H9 (cell line): Measurements from ENCODE around the gene CYBA. TPM values are rescaled to one million over a fixed set of nuclear protein-coding genes. Genes with fewer than 3 reads are reported as not detected.

Experiments
- DNase-seq: peaks from one replicate; pipeline ENCODE4 v3.0.0-alpha.2; 2017
- H2AFZ ChIP-seq: one replicate; pipeline ENCODE4 v1.6.1; 2013; ENCODE audit warnings: mild to moderate bottlenecking, low read length, control low read depth, moderate library complexity
- H2AK5ac ChIP-seq: 2 replicates; pipeline ENCODE4 v1.6.1; 2013; ENCODE audit warnings: low read length, control low read depth, mixed read lengths; ENCODE audit not compliant: insufficient read length
- H2BK120ac ChIP-seq: one replicate; pipeline ENCODE4 v1.6.1; 2013; ENCODE audit warnings: low read depth, mild to moderate bottlenecking, low read length, control low read depth, inconsistent platforms; ENCODE audit not compliant: poor library complexity, severe bottlenecking
- H2BK12ac ChIP-seq: 2 replicates; pipeline ENCODE4 v1.6.1; 2013; ENCODE audit warnings: low read length, control low read depth, mixed read lengths, low read depth; ENCODE audit not compliant: insufficient read length
- H2BK15ac ChIP-seq: 2 replicates; pipeline ENCODE4 v1.6.1; 2013; ENCODE audit warnings: low read depth, low read length, control low read depth
- H2BK20ac ChIP-seq: one replicate; pipeline ENCODE4 v1.6.1; 2013; ENCODE audit warnings: low read depth, mild to moderate bottlenecking, low read length, control low read depth, inconsistent platforms; ENCODE audit not compliant: poor library complexity, severe bottlenecking
- H2BK5ac ChIP-seq: 2 replicates; pipeline ENCODE4 v1.6.1; 2013; ENCODE audit warnings: low read length, control low read depth, mixed read lengths; ENCODE audit not compliant: insufficient read length
- H3K14ac ChIP-seq: 2 replicates; pipeline ENCODE4 v1.6.1; 2013; ENCODE audit warnings: low read length, control low read depth; ENCODE audit not compliant: insufficient read depth
- H3K18ac ChIP-seq: 2 replicates; pipeline ENCODE4 v1.6.1; 2013; ENCODE audit warnings: low read depth, mild to moderate bottlenecking, mixed read lengths, low read length, control low read depth; ENCODE audit not compliant: insufficient read length
- H3K23ac ChIP-seq: 2 replicates; pipeline ENCODE4 v1.6.1; 2013; ENCODE audit warnings: low read length, control low read depth, mixed read lengths, low read depth; ENCODE audit not compliant: insufficient read length
- H3K23me2 ChIP-seq: 2 replicates; pipeline ENCODE4 v1.6.1; 2013; ENCODE audit warnings: low read depth, mild to moderate bottlenecking, mixed read lengths, low read length, control low read depth; ENCODE audit not compliant: insufficient read length, poor library complexity, severe bottlenecking
- H3K27ac ChIP-seq: 2 replicates; pipeline ENCODE4 v1.5.1; 2013; ENCODE audit warnings: low read length, control low read depth, mixed read lengths, low read depth; ENCODE audit not compliant: insufficient read length
- H3K27me3 ChIP-seq: 2 replicates; pipeline ENCODE4 v1.6.1; 2013; ENCODE audit warnings: low read length, control low read depth, inconsistent platforms; ENCODE audit not compliant: insufficient read depth
- H3K4ac ChIP-seq: 2 replicates; pipeline ENCODE4 v1.6.1; 2013; ENCODE audit warnings: low read depth, mild to moderate bottlenecking, control low read depth, inconsistent platforms, low read length, moderate library complexity
- H3K4me1 ChIP-seq: 2 replicates; pipeline ENCODE4 v1.6.1; 2013; ENCODE audit warnings: low read length, control low read depth, inconsistent platforms; ENCODE audit not compliant: insufficient read depth
- H3K4me2 ChIP-seq: 2 replicates; pipeline ENCODE4 v1.6.1; 2013; ENCODE audit warnings: low read length, control low read depth, mixed read lengths; ENCODE audit not compliant: insufficient read length, insufficient read depth
- H3K56ac ChIP-seq: 2 replicates; pipeline ENCODE4 v1.6.1; 2013; ENCODE audit warnings: low read depth, mild to moderate bottlenecking, mixed read lengths, low read length, control low read depth; ENCODE audit not compliant: insufficient read length
- H3K79me1 ChIP-seq: 2 replicates; pipeline ENCODE4 v1.6.1; 2013; ENCODE audit warnings: low read depth, mild to moderate bottlenecking, moderate library complexity, low read length, control low read depth, inconsistent platforms; ENCODE audit not compliant: insufficient read depth, poor library complexity, severe bottlenecking
- H3K79me2 ChIP-seq: 2 replicates; pipeline ENCODE4 v1.6.1; 2013; ENCODE audit warnings: low read length, control low read depth, inconsistent platforms; ENCODE audit not compliant: insufficient read depth
- H3K9ac ChIP-seq: 2 replicates; pipeline ENCODE4 v1.6.1; 2013; ENCODE audit warnings: low read length, control low read depth, mixed read lengths; ENCODE audit not compliant: insufficient read length; ENCODE audit errors: extremely low read depth
- H3K9me3 ChIP-seq: one replicate; pipeline ENCODE4 v1.6.1; 2013; ENCODE audit warnings: low read depth, low read length, inconsistent platforms; ENCODE audit not compliant: control insufficient read depth
- H3T11ph ChIP-seq: one replicate; pipeline ENCODE4 v1.6.1; 2013; ENCODE audit warnings: mild to moderate bottlenecking, low read length, control low read depth, inconsistent platforms
- H4K20me1 ChIP-seq: one replicate; pipeline ENCODE4 v1.6.1; 2013; ENCODE audit not compliant: control insufficient read depth, insufficient read length, insufficient read depth
- H4K5ac ChIP-seq: 2 replicates; pipeline ENCODE4 v1.6.1; 2013; ENCODE audit warnings: low read depth, mild to moderate bottlenecking, mixed read lengths, low read length, control low read depth; ENCODE audit not compliant: insufficient read length
- H4K8ac ChIP-seq: replicated peaks from 2 replicates; pipeline ENCODE4 v1.6.1; 2013; ENCODE audit warnings: low read length, control low read depth, mixed read lengths, low read depth; ENCODE audit not compliant: insufficient read length
- H4K91ac ChIP-seq: 2 replicates; pipeline ENCODE4 v1.6.1; 2013; ENCODE audit warnings: low read depth, mild to moderate bottlenecking, moderate library complexity, mixed read lengths, low read length, control low read depth; ENCODE audit not compliant: insufficient read length
- H3K27ac Mint-ChIP-seq, 3 experiments: 2 replicates in 2 of 3; 3 replicates in 1 of 3; pipeline ENCODE4 v1.8.0; 2020 to 2021; ENCODE audit warnings: mixed read lengths in 3 of 3, mild to moderate bottlenecking in 1 of 3, moderate library complexity in 1 of 3
- H3K27me3 Mint-ChIP-seq: 2 replicates; pipeline ENCODE4 v1.8.0; 2021; ENCODE audit warnings: low read depth, mild to moderate bottlenecking, moderate library complexity, mixed read lengths
- H3K36me3 Mint-ChIP-seq, 3 experiments: 2 replicates in 2 of 3; 3 replicates in 1 of 3; pipeline ENCODE4 v1.8.0; 2020 to 2021; ENCODE audit warnings: low read depth in 3 of 3, mixed read lengths in 3 of 3; ENCODE audit not compliant: insufficient read depth in 1 of 3
- H3K4me1 Mint-ChIP-seq, 2 experiments: 2 replicates each; pipeline ENCODE4 v1.8.0; 2020; ENCODE audit warnings: mixed read lengths in 2 of 2
- H3K4me3 Mint-ChIP-seq, 2 experiments: 2 replicates in 1 of 2; 3 replicates in 1 of 2; pipeline ENCODE4 v1.8.0; 2020 to 2021; ENCODE audit warnings: mild to moderate bottlenecking in 2 of 2, mixed read lengths in 2 of 2, moderate library complexity in 1 of 2
- H3K9me3 Mint-ChIP-seq, 2 experiments: 2 replicates in 1 of 2; 3 replicates in 1 of 2; pipeline ENCODE4 v1.8.0; 2020; ENCODE audit warnings: mild to moderate bottlenecking in 2 of 2, mixed read lengths in 2 of 2, moderate library complexity in 1 of 2
- WGBS: extraction: QIAGEN DNeasy Blood & Tissue Kit; methylation state at CpG from one replicate; pipeline ENCODE4 v1.1.7; 2013; ENCODE audit warnings: missing lambda C conversion rate, low lambda C conversion rate, mixed read lengths; ENCODE audit not compliant: insufficient read length; ENCODE audit errors: extremely low coverage; 5-methylcytosine and 5-hydroxymethylcytosine counted together
- total RNA-seq: library from RNA; stranded (reverse); gene quantifications from 2 replicates; pipeline ENCODE4 v1.2.1, GENCODE V29; 2021
- TF ChIP-seq, protein P1 (sequence below): fragments of 200-600 bp; sonication (generic); conservative IDR thresholded peaks from 3 replicates; pipeline ENCODE4 v1.8.0; 2021; ENCODE audit warnings: antibody characterized with exemption, mild to moderate bottlenecking

The CYBA gene
- total RNA-seq, 1 experiment from 2014 or later, result 153 TPM

DNA sequence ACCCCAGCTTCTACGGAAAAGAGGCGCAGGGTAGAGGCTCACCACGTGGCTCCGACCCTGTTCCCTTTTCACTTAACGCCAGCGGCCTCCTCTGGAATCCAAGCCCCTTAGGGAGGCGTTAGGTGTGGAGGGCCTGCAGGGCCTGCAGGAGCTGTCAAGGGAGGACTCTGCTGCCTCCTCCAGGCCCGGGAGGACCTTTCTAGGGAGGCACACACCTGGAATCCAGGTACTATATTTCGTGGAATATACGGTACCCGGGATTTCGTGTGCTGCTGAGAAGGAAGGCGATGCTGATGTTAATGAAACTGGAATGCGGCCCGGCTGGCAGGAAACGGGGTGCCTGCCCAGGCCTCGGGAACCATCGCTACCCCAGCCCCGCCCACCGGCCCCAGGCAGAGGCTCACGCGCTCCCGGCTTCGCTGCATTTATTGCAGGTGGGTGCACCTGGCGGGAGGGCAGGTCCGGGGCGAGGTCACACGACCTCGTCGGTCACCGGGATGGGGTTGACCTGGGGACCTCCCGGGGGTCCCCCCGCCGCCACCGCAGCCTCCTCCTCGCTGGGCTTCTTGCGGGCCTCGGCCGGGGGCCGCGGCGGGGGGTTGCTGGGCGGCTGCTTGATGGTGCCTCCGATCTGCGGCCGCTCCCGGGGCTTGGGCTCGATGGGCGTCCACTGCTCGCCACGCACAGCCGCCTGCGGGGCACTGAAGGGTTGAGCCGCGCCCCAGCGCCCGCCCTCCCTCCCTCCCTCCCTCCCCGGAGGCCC is 7.8 kb downstream of the CYBA start:
- no peak for DNase-seq
- peaks cover 11% of the 10 kb centered on the region for H3K27me3 Mint-ChIP-seq
- WGBS, result no CpG with 5 or more reads among the region's 58 CpGs

More for the DNA sequence above, 7.8 kb downstream of the CYBA start:
- Histone ChIP-seq H4K20me1 (no peaks in the 10 kb centered on the region), H3K79me2 (no peaks in the 10 kb centered on the region), H3K18ac (no peak overlapping the region), H2BK12ac (no peak overlapping the region), H3K79me1 (no peaks in the 10 kb centered on the region), H3K27me3 (no peaks in the 10 kb centered on the region), H3K23ac (no peak overlapping the region), H3K4ac (no peak overlapping the region), H3K56ac (no peak overlapping the region), H3K9ac (no peak overlapping the region), H4K91ac (no peak overlapping the region), H3K9me3 (no peaks in the 10 kb centered on the region), H3T11ph (no peak overlapping the region), H3K4me1 (peaks cover 4% of the 10 kb centered on the region; the same call in 1 of the 2 replicates), H2AFZ (no peak overlapping the region), H4K8ac (no peak overlapping the region), H2AK5ac (no peak overlapping the region), H3K4me2 (no peak overlapping the region), H3K23me2 (no peaks in the 10 kb centered on the region), H3K14ac (no peak overlapping the region), H4K5ac (no peak overlapping the region), H2BK120ac (no peak overlapping the region), H2BK20ac (no peak overlapping the region), H2BK15ac (no peak overlapping the region), H3K27ac (no peak overlapping the region), H2BK5ac (no peak overlapping the region)
- no peaks in the 10 kb centered on the region for H3K9me3 Mint-ChIP-seq
- peaks cover 5 to 17% (median 15%) of the 10 kb centered on the region in 3 experiments; a peak in 6 of 7 replicates for H3K36me3 Mint-ChIP-seq
- H3K27ac Mint-ChIP-seq, result no peak overlapping the region
- H3K4me3 Mint-ChIP-seq, result no peak overlapping the region
- peaks cover 13 to 16% of the 10 kb centered on the region in 2 experiments for H3K4me1 Mint-ChIP-seq
- TF ChIP-seq, protein P1, sequence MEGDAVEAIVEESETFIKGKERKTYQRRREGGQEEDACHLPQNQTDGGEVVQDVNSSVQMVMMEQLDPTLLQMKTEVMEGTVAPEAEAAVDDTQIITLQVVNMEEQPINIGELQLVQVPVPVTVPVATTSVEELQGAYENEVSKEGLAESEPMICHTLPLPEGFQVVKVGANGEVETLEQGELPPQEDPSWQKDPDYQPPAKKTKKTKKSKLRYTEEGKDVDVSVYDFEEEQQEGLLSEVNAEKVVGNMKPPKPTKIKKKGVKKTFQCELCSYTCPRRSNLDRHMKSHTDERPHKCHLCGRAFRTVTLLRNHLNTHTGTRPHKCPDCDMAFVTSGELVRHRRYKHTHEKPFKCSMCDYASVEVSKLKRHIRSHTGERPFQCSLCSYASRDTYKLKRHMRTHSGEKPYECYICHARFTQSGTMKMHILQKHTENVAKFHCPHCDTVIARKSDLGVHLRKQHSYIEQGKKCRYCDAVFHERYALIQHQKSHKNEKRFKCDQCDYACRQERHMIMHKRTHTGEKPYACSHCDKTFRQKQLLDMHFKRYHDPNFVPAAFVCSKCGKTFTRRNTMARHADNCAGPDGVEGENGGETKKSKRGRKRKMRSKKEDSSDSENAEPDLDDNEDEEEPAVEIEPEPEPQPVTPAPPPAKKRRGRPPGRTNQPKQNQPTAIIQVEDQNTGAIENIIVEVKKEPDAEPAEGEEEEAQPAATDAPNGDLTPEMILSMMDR, result no peak
